ENCODE results near the gene TNPO1.

- no peak for TF ChIP-seq CTCF (IDR thresholded peaks at IDR 0.05)
- no peak for TF ChIP-seq POLR2AphosphoS5 (IDR thresholded peaks at IDR 0.05; ENCODE audit: insufficient read depth in 1 of 2, low read depth in 1 of 2)
Measured at GRCh38 chr5:72814864-72815263, 1.6 kb upstream of the TNPO1 start.
